ENCODE data around the gene KLKB1. TPM values are rescaled to one million over a fixed set of nuclear protein-coding genes. Genes with fewer than 3 reads are reported as not detected.
"Not testable (repeated sequence)": the region's sequence is repeated elsewhere in the genome, so short reads cannot be mapped to it uniquely, and the experiment has no call there.

KLKB1 gene
- total RNA-seq, 1 experiment from 2014 or later = not detected

- H3K27me3 ChIP-seq (ENCODE audit: control insufficient read depth, insufficient read depth, low read length); H3K9me3 ChIP-seq (ENCODE audit: control insufficient read depth, insufficient read depth, low read depth, low read length); intact Hi-C loops (cut with micrococcal nuclease; ENCODE audit: unreplicated experiment); BruUV-seq (replicated peaks); ATAC-seq; H3K4me3 ChIP-seq (ENCODE audit: low read depth in 2 of 2, low read length in 2 of 2); H3K4me1 ChIP-seq (ENCODE audit: control insufficient read depth, insufficient read depth, low read length); in situ Hi-C loops (cut with HindIII; ENCODE audit: low pct_unique_long_range_greater_than_20kb, low sequenced_read_pairs); H3K27ac ChIP-seq (ENCODE audit: low read length); DNase-seq (ENCODE audit: low read depth, low spot score); H3K36me3 ChIP-seq (ENCODE audit: control insufficient read depth, insufficient read depth, low read length); POLR2A ChIA-PET; CTCF ChIA-PET: not testable (repeated sequence)
Observed at GRCh38 chr4:186265250-186265649, 37.9 kb downstream of the KLKB1 start.

GRCh38 chr4:186265683-186266652 is 38.7 kb downstream of the KLKB1 start, which contains the start of gene F11:
TSS of gene F11 (plus strand) at chr4:186266189. CDS start at chr4:186267137, 948 bp downstream.
- no peak for ATAC-seq
- CTCF ChIA-PET = no interaction called here

More at GRCh38 chr4:186265683-186266652, 38.7 kb downstream of the KLKB1 start, which contains the start of gene F11:
- Histone ChIP-seq H3K36me3 (ENCODE audit: control insufficient read depth, insufficient read depth, low read length) (no peaks in the 10 kb centered on the region), H3K4me3 (ENCODE audit: low read depth in 2 of 2, low read length in 2 of 2) (no peak within 1 kb of the TSS), H3K9me3 (ENCODE audit: control insufficient read depth, insufficient read depth, low read depth, low read length) (no peaks in the 10 kb centered on the region), H3K4me1 (ENCODE audit: control insufficient read depth, insufficient read depth, low read length) (no peaks in the 10 kb centered on the region), H3K27me3 (ENCODE audit: control insufficient read depth, insufficient read depth, low read length) (peaks cover 7% of the 10 kb centered on the region), H3K27ac (ENCODE audit: low read length) (no peak within 1 kb of the TSS)
- BruUV-seq (replicated peaks) = no TSS peak
- intact Hi-C loops (cut with micrococcal nuclease; ENCODE audit: unreplicated experiment) (no loop called here), in situ Hi-C loops (cut with HindIII; ENCODE audit: low pct_unique_long_range_greater_than_20kb, low sequenced_read_pairs) (no loop called here)
- TF ChIP-seq SIN3A (IDR thresholded peaks at IDR 0.05; ENCODE audit: borderline replicate concordance, insufficient read depth, low read depth, low read length) (no peak), TCF7L2 (IDR thresholded peaks at IDR 0.05; ENCODE audit: low read depth, low read length) (no peak), POLR2AphosphoS5 (IDR thresholded peaks at IDR 0.05; ENCODE audit: low read depth, low read length) (no peak), REST (IDR thresholded peaks at IDR 0.05; ENCODE audit: insufficient read depth in 1 of 2, low read depth in 2 of 2, low read length in 1 of 2) (no peak), CTCF (IDR thresholded peaks at IDR 0.05) (no peak)
- no peak for DNase-seq (ENCODE audit: low read depth, low spot score)
- POLR2A ChIA-PET = no interaction called here

Data from Panc1 (cell line).